Fibroblast of the aortic adventitia (primary cell): ENCODE results near the gene FAM184A. TPM values are rescaled to one million over a fixed set of nuclear protein-coding genes. Genes with fewer than 3 reads are reported as not detected.

Experiments
- DNase-seq: peaks from one replicate; pipeline ENCODE4 v3.0.0-alpha.2; 2010; ENCODE audit warnings: low read depth
- H3K4me3 ChIP-seq: 2 replicates; pipeline ENCODE4 v1.5.1; 2011; ENCODE audit warnings: low read depth, mild to moderate bottlenecking, control low read depth, low read length, moderate library complexity
- total RNA-seq: library from RNA; depleted of rRNA; stranded (reverse); fragments of >200 nt; gene quantifications from 2 replicates; pipeline ENCODE4 v1.2.3, GENCODE V29; 2012; ENCODE audit warnings: low replicate concordance
- TF ChIP-seq, protein P1 (sequence below): IDR thresholded peaks from 2 replicates; pipeline ENCODE4 v1.5.1; 2011; ENCODE audit warnings: mild to moderate bottlenecking, low read length, control low read depth, inconsistent platforms; ENCODE audit not compliant: insufficient read depth

FAM184A gene
- total RNA-seq, 1 donor = 1.9 TPM

DNA sequence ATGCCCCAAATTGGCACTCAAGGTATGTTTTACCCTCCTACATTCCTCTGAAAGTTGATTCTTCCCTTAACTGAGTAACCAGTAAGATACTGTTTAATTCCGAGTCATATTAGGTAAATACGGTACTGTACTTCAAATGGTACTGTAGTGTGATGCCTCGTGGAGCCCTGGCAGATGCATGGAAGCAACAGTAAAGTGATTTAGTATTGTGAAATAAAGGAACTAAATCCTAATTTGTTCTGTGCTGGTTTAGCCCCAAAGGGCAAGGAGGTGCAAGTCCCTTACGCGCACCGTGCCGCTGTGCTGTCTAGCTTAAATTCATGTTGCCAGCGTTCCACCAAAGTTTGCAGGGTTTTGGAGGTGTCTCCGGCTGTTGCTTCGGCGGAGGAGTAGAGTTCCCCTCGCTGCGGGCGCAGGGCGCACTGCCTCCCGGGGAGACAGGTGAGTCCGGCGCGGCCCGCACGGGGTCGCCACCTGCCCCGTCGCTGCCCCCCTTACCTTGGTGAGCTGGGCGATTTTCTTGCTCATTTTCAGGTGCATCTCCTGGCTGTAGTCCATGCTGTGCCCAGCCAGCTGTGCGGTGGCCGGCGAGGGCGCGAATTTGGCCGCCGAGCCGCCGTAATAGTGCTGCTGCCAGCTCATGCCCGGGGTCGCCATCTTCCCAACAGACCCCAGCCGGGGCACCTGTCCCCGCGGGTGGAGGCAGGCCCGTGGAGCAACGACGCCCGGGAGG is 655 bp downstream of the FAM184A start:
- peak overlapping the region; percentile 68 for H3K4me3 ChIP-seq
- TF ChIP-seq, protein P1, sequence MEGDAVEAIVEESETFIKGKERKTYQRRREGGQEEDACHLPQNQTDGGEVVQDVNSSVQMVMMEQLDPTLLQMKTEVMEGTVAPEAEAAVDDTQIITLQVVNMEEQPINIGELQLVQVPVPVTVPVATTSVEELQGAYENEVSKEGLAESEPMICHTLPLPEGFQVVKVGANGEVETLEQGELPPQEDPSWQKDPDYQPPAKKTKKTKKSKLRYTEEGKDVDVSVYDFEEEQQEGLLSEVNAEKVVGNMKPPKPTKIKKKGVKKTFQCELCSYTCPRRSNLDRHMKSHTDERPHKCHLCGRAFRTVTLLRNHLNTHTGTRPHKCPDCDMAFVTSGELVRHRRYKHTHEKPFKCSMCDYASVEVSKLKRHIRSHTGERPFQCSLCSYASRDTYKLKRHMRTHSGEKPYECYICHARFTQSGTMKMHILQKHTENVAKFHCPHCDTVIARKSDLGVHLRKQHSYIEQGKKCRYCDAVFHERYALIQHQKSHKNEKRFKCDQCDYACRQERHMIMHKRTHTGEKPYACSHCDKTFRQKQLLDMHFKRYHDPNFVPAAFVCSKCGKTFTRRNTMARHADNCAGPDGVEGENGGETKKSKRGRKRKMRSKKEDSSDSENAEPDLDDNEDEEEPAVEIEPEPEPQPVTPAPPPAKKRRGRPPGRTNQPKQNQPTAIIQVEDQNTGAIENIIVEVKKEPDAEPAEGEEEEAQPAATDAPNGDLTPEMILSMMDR = no peak
- peak; percentile 14 for DNase-seq

DNA sequence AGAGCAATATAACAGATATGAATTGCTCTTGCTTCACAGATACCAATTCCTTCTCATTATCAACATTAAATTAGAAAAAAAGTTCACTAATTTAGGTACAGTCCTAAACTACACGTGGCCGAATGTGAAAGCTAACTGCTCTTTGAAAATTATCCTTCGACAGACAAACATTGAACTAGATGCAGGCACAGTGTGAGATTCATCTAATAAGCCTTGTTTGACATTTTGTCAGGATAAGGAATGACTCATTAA is 1.1 kb downstream of the FAM184A start:
- no peak overlapping the region for H3K4me3 ChIP-seq
- TF ChIP-seq, protein P1 = no peak

DNA sequence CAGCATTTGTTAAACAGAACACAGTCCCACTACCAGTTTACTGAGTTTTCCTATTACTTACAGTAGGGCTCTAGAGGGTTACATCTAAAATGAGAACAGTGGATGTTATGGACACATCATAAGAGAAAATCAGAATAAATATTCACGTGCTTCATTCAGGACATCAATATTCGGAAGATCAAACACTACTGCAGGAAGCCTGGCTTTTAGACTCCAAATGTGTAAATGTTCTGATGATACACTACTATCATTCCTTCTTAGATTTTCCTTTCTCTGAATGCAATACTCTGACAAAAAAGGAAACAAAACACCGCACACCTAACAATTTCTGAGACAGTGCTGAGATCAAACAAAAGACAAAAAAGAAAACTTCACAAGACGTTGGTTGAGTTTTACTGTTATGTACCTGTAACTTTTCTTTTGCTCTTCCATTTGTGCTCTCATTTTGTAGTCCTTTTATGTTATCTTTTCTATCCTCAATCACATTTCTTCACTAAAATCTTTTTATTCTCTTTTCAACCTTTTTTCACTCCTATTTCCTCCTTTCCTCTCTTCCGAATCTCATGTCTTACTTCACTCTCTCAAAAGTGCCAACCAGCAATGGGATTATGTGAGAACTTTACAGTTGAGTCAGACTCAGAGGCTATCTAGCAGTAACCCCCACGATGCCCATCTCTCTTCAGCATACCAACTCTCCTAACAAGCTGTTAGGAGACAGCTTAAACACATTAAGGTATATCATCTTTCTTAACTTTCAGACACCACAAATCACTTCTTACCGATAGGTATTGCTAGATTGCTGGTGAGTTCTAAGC is 1.7 kb downstream of the FAM184A start:
- TF ChIP-seq, protein P1 = no peak
- H3K4me3 ChIP-seq = no peak overlapping the region
- DNase-seq = no peak

More for the DNA sequence above, 1.1 kb downstream of the FAM184A start:
- DNase-seq = no peak

DNA sequence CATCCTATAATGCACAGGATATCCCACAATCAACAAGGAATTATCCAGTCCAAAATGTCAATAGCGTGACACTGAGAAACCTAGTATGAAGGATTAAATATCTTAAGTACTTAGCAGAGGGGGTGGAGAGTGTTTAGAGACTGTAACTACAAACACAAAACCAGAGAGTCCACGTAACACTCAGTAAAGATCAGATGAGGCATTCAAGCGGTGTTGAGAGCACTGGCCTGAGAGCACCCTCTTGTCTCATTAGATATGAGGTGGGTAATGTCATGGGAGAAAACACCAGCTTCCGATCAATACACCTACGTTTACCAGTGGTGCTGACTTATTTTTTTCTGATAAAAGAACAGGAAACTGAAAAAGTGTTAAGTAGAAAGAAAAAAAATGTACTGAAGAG is 2.3 kb downstream of the FAM184A start:
- no peak overlapping the region for H3K4me3 ChIP-seq
- TF ChIP-seq, protein P1 = no peak
- no peak for DNase-seq

DNA sequence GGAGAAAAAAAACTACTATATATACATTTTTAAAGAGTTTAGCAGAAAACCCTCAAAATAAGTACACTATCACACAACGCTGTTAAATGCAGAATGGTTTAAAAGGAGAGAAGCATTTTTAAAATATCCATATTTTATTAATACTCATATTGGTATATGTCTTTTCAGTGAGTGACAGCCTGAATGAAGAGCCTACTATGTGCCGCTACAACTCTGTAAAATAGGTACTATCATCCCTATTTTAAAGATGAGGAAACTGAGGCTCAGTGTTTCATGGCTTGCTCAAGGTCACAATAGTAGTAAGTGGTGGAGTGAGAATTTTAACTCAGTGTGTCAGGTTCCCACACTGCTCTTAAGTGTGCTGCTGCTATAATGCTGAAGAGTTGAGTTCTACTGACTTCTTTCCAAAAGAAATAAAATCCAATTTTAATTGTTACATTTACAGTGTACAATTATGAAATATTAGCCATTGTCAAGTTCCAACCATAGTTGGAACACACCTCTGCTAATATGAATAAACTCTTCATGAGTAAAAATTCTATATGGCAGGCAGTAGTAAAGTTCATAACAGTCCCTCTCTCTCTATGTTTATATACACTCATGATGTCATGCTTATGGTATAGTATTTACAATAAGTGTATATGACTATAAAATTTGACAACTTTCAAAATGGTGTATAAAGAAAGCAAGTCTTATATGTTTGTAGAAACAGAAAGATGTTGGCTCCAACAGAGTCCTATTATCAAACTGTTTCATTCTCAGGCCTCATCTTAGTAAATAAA is 3.1 kb downstream of the FAM184A start:
- TF ChIP-seq, protein P1 = no peak
- no peak overlapping the region for H3K4me3 ChIP-seq
- DNase-seq = no peak

DNA sequence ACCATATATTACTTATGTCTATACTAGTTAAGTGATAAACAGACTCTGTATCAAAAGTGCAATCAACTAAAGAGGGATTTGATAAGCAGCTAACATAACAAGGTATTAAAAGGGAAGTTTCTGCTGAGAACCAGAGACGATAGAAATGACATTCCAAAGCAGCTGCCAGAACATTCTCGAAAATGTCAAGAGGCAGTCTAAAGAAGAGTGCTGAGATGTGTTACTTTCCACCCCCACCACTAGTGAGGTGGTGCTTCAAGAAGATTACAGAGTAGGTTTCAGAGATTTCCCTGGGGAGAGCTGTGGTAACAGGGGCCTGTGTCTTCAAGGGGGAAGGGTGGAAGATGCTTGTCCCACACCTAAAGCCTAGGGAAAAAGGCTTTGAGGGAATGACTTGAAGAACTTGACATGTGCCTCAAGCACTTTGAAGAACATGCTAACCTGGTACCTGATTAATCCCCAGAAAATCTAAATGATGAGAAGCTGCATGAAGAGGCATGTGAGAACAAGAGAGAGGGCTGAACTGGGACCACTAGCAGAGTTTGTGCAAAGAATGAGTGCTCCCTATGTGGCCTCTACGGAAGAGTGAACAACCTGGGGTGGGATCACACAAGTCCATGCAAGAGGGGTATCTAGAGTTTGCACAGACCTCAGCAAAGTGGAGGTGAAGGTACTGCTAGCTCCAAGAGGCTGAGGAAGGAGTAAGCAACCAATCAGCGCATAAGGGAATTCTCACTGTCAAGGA is 5.0 kb downstream of the FAM184A start:
- TF ChIP-seq, protein P1 = no peak
- DNase-seq = no peak

More for the DNA sequence above, 5.0 kb downstream of the FAM184A start:
- H3K4me3 ChIP-seq = no peak overlapping the region
